ENCODE measurements around the gene THADA.

DNA sequence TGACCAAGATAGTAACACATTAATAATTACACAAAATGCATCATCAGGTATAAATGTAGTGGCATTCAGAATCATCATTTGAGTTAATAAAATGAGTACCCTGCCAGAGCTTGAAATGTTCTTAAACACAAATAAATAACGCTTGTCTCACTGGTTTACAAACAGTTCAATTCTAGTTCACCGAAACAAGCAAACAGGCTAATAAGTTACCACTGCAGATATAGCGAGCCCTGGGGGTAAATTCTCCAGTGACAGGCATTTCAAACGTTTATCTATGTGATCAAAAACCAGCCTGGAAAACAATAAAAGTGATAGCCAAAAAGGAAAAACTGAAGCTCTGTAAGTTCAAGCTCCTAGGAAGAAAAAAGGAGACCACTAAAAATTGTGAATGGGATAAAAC lies 152.6 kb downstream of the THADA start:
- TF ChIP-seq, protein P1, sequence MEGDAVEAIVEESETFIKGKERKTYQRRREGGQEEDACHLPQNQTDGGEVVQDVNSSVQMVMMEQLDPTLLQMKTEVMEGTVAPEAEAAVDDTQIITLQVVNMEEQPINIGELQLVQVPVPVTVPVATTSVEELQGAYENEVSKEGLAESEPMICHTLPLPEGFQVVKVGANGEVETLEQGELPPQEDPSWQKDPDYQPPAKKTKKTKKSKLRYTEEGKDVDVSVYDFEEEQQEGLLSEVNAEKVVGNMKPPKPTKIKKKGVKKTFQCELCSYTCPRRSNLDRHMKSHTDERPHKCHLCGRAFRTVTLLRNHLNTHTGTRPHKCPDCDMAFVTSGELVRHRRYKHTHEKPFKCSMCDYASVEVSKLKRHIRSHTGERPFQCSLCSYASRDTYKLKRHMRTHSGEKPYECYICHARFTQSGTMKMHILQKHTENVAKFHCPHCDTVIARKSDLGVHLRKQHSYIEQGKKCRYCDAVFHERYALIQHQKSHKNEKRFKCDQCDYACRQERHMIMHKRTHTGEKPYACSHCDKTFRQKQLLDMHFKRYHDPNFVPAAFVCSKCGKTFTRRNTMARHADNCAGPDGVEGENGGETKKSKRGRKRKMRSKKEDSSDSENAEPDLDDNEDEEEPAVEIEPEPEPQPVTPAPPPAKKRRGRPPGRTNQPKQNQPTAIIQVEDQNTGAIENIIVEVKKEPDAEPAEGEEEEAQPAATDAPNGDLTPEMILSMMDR (IDR thresholded peaks at IDR 0.05; ENCODE audit: insufficient read depth, low read length) = no peak
- no peak for TF ChIP-seq POLR2AphosphoS5 (IDR thresholded peaks at IDR 0.05; ENCODE audit: low read depth)
- TF ChIP-seq SPI1 (IDR thresholded peaks at IDR 0.05; ENCODE audit: borderline replicate concordance, low read depth) = no peak
- TF ChIP-seq, protein P2, sequence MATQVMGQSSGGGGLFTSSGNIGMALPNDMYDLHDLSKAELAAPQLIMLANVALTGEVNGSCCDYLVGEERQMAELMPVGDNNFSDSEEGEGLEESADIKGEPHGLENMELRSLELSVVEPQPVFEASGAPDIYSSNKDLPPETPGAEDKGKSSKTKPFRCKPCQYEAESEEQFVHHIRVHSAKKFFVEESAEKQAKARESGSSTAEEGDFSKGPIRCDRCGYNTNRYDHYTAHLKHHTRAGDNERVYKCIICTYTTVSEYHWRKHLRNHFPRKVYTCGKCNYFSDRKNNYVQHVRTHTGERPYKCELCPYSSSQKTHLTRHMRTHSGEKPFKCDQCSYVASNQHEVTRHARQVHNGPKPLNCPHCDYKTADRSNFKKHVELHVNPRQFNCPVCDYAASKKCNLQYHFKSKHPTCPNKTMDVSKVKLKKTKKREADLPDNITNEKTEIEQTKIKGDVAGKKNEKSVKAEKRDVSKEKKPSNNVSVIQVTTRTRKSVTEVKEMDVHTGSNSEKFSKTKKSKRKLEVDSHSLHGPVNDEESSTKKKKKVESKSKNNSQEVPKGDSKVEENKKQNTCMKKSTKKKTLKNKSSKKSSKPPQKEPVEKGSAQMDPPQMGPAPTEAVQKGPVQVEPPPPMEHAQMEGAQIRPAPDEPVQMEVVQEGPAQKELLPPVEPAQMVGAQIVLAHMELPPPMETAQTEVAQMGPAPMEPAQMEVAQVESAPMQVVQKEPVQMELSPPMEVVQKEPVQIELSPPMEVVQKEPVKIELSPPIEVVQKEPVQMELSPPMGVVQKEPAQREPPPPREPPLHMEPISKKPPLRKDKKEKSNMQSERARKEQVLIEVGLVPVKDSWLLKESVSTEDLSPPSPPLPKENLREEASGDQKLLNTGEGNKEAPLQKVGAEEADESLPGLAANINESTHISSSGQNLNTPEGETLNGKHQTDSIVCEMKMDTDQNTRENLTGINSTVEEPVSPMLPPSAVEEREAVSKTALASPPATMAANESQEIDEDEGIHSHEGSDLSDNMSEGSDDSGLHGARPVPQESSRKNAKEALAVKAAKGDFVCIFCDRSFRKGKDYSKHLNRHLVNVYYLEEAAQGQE (IDR thresholded peaks at IDR 0.05; ENCODE audit: insufficient replicate concordance, low read depth) = no peak

Measured in HL-60 (cell line).